IPS-18a (cell line): ENCODE measurements around the gene ZMYM2.

Experiments
- H3K27ac ChIP-seq: one replicate; pipeline ENCODE4 v1.5.1; 2013; ENCODE audit warnings: low read length
- H3K27me3 ChIP-seq: one replicate; pipeline ENCODE4 v1.6.1; 2013; ENCODE audit warnings: mild to moderate bottlenecking, low read length; ENCODE audit not compliant: control insufficient read depth, insufficient read depth
- H3K36me3 ChIP-seq: one replicate; pipeline ENCODE4 v1.6.1; 2013; ENCODE audit warnings: low read depth, low read length; ENCODE audit not compliant: control insufficient read depth
- H3K4me1 ChIP-seq: one replicate; pipeline ENCODE4 v1.6.1; 2013; ENCODE audit warnings: low read depth, low read length; ENCODE audit not compliant: control insufficient read depth
- H3K4me3 ChIP-seq: one replicate; pipeline ENCODE4 v1.5.1; 2013; ENCODE audit warnings: low read length
- H3K9ac ChIP-seq: one replicate; pipeline ENCODE4 v1.6.1; 2013; ENCODE audit warnings: mild to moderate bottlenecking, low read length, moderate library complexity
- H3K9me3 ChIP-seq: one replicate; pipeline ENCODE4 v1.6.1; 2013; ENCODE audit warnings: low read depth, low read length; ENCODE audit not compliant: control insufficient read depth

The ZMYM2 gene

DNA sequence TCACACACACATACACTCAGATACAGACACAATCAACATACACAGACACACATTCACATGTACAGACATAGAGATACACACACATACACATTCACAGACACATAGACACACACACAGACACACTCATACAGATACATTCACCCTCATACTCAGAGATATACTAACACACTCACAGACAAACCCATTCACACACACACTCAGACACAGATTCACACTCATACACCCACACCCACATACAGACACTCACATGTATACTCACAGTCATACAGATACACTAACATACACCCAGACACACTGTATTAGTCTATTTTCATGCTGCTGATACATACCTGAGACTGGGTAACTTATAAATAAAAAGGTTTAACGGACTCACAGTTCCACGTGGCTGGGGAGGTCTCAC lies 171.5 kb downstream of the ZMYM2 start:
- H3K9ac ChIP-seq: no peak overlapping the region
- H3K36me3 ChIP-seq: no peaks in the 10 kb centered on the region
- H3K4me3 ChIP-seq: no peak overlapping the region
- no peak overlapping the region for H3K27ac ChIP-seq
- H3K9me3 ChIP-seq: no peaks in the 10 kb centered on the region
- H3K4me1 ChIP-seq: peaks cover 3% of the 10 kb centered on the region
- peaks cover 48% of the 10 kb centered on the region for H3K27me3 ChIP-seq

- Histone ChIP-seq H3K36me3 (no peaks in the 10 kb centered on the region), H3K9ac (no peak overlapping the region), H3K4me1 (peaks cover 3% of the 10 kb centered on the region), H3K9me3 (no peaks in the 10 kb centered on the region), H3K27ac (no peak overlapping the region), H3K4me3 (no peak overlapping the region), H3K27me3 (peaks cover 42% of the 10 kb centered on the region)
Observed at GRCh38 chr13:20130652-20131051, 172.1 kb downstream of the ZMYM2 start.

GRCh38 chr13:20131057-20131832 lies 172.7 kb downstream of the ZMYM2 start:
- no peak overlapping the region for H3K4me3 ChIP-seq
- no peak overlapping the region for H3K27ac ChIP-seq
- no peak overlapping the region for H3K9ac ChIP-seq
- no peaks in the 10 kb centered on the region for H3K9me3 ChIP-seq
- H3K36me3 ChIP-seq: no peaks in the 10 kb centered on the region
- peaks cover 3% of the 10 kb centered on the region for H3K4me1 ChIP-seq
- H3K27me3 ChIP-seq: peaks cover 38% of the 10 kb centered on the region

- H3K27ac ChIP-seq: no peak overlapping the region
- no peak overlapping the region for H3K4me3 ChIP-seq
- no peak overlapping the region for H3K9ac ChIP-seq
- no peaks in the 10 kb centered on the region for H3K9me3 ChIP-seq
- H3K36me3 ChIP-seq: no peaks in the 10 kb centered on the region
- H3K27me3 ChIP-seq: peaks cover 43% of the 10 kb centered on the region
- H3K4me1 ChIP-seq: no peaks in the 10 kb centered on the region
Observed at GRCh38 chr13:20132052-20132634, 173.6 kb downstream of the ZMYM2 start.

GRCh38 chr13:20134732-20135131 lies 176.2 kb downstream of the ZMYM2 start:
- no peaks in the 10 kb centered on the region for H3K4me1 ChIP-seq
- H3K9me3 ChIP-seq: no peaks in the 10 kb centered on the region
- H3K36me3 ChIP-seq: no peaks in the 10 kb centered on the region
- no peak overlapping the region for H3K27ac ChIP-seq
- H3K27me3 ChIP-seq: peaks cover 27% of the 10 kb centered on the region
- no peak overlapping the region for H3K9ac ChIP-seq
- no peak overlapping the region for H3K4me3 ChIP-seq

GRCh38 chr13:20136781-20137703 lies 178.5 kb downstream of the ZMYM2 start:
- no peaks in the 10 kb centered on the region for H3K9me3 ChIP-seq
- H3K4me3 ChIP-seq: peak overlapping the region; percentile 21
- no peaks in the 10 kb centered on the region for H3K36me3 ChIP-seq
- no peaks in the 10 kb centered on the region for H3K4me1 ChIP-seq
- H3K27ac ChIP-seq: no peak overlapping the region
- peaks cover 14% of the 10 kb centered on the region for H3K27me3 ChIP-seq
- no peak overlapping the region for H3K9ac ChIP-seq

DNA sequence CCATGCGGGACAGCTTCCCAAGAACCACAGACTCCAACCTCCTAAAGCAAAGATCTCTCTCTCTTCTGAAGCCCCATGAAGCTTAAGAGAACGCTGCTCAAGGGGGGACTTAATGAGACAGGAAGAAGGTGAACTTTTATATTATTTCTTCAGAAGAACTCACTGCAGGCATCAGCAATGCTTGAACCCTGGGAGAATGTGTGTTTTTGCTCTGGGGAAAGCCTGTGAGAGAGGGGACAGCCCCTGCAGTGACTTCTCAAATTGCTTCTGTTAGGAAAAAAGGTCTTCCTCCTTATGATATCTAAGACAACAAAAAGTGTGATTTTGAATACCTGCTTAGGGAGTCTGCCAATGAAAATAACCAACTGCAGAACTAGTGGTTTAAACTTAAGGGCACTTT lies 179.3 kb downstream of the ZMYM2 start:
- no peak overlapping the region for H3K4me3 ChIP-seq
- H3K4me1 ChIP-seq: no peaks in the 10 kb centered on the region
- H3K27me3 ChIP-seq: peaks cover 14% of the 10 kb centered on the region
- H3K36me3 ChIP-seq: no peaks in the 10 kb centered on the region
- H3K9ac ChIP-seq: no peak overlapping the region
- H3K27ac ChIP-seq: no peak overlapping the region
- no peaks in the 10 kb centered on the region for H3K9me3 ChIP-seq

DNA sequence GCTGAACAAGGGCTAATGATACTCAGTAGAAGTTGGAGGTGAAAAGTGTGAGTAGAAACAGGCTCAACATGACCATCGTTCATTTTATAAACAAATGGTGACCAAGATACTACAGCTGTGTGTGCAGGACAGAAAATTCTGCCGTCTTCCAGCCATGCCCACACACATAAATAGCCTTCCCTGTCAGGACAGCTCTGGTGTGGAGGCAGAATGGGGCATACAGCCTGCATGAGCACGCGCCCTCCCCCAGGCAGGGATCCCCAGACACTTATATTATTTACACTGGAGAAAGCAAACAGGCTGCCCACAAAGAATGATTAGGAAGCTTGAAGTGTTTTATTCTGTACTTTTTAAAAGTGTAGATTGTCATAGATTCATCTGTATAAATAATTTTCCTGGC lies 182.0 kb downstream of the ZMYM2 start:
- H3K27me3 ChIP-seq: peaks cover 14% of the 10 kb centered on the region

More for the DNA sequence above, 182.0 kb downstream of the ZMYM2 start:
- no peaks in the 10 kb centered on the region for H3K4me1 ChIP-seq
- H3K4me3 ChIP-seq: no peak overlapping the region
- no peaks in the 10 kb centered on the region for H3K9me3 ChIP-seq
- no peak overlapping the region for H3K9ac ChIP-seq
- no peaks in the 10 kb centered on the region for H3K36me3 ChIP-seq
- no peak overlapping the region for H3K27ac ChIP-seq
